Lung (tissue), 12 donors: ENCODE data around the gene AGER. TPM values are rescaled to one million over a fixed set of nuclear protein-coding genes. Genes with fewer than 3 reads are reported as not detected.
A peak's percentile ranks its signal among the peaks of the same experiment; 100 is the strongest.

Source experiments
- ATAC-seq: fragments of 200-7000 bp; cut with Tn5 transposase; one replicate; pipeline ENCODE4 v1.9.1; 2020; ENCODE audit warnings: moderate number of reproducible peaks; ENCODE audit not compliant: insufficient read depth, low FRiP score
- DNase-seq, 3 donors: peaks; one replicate each; pipeline ENCODE4 v3.0.0-alpha.2; 2013 to 2017
- H3K27ac ChIP-seq, 2 donors: one replicate each; pipeline ENCODE4 v1.5.1; 2013; ENCODE audit warnings: mild to moderate bottlenecking in 2 of 2, moderate library complexity in 2 of 2, control low read depth in 1 of 2, inconsistent platforms in 1 of 2, low read depth in 1 of 2, low read length in 1 of 2
- H3K27me3 ChIP-seq, 3 donors: one replicate each; pipeline ENCODE4 v1.5.1; 2013; ENCODE audit warnings: low read length in 2 of 3; ENCODE audit not compliant: control insufficient read depth in 3 of 3, insufficient read depth in 3 of 3
- H3K36me3 ChIP-seq, 4 donors: one replicate each; pipeline ENCODE4 v1.5.1; 2013; ENCODE audit warnings: low read length in 4 of 4, mild to moderate bottlenecking in 1 of 4, moderate library complexity in 1 of 4; ENCODE audit not compliant: control insufficient read depth in 4 of 4, insufficient read depth in 4 of 4
- H3K4me1 ChIP-seq, 5 donors: one replicate each; pipeline ENCODE4 v1.5.1; 2013; ENCODE audit warnings: low read length in 5 of 5, mild to moderate bottlenecking in 2 of 5, moderate library complexity in 1 of 5; ENCODE audit not compliant: control insufficient read depth in 5 of 5, insufficient read depth in 5 of 5
- H3K4me3 ChIP-seq: one replicate; pipeline ENCODE4 v1.5.1; 2013; ENCODE audit warnings: mild to moderate bottlenecking, control low read depth, moderate library complexity
- H3K9ac ChIP-seq, 2 donors: one replicate each; pipeline ENCODE4 v1.5.1; 2013; ENCODE audit warnings: low read length in 2 of 2, control low read depth in 1 of 2; ENCODE audit not compliant: insufficient read depth in 1 of 2
- H3K9me3 ChIP-seq, 4 donors: one replicate each; pipeline ENCODE4 v1.5.1; 2013; ENCODE audit warnings: low read length in 3 of 4, mild to moderate bottlenecking in 1 of 4, moderate library complexity in 1 of 4; ENCODE audit not compliant: control insufficient read depth in 4 of 4, insufficient read depth in 3 of 4
- WGBS, 2 donors: extraction: QIAGEN DNeasy Blood & Tissue Kit; methylation state at CpG; one replicate each; pipeline ENCODE4 v1.1.7; 2013; 5-methylcytosine and 5-hydroxymethylcytosine counted together
- polyA plus RNA-seq, 2 donors: library from polyadenylated mRNA; stranded (reverse); fragments of 200-250 nt; gene quantifications; one replicate each; pipeline ENCODE4 v1.2.1, GENCODE V29; 2013
- total RNA-seq, 2 donors: library from RNA; depleted of rRNA in 1 of 2; stranded (reverse); fragments of >200 nt in 1 of 2; gene quantifications; one replicate each; pipeline ENCODE4 v1.2.1, GENCODE V29; 2014 to 2021
- TF ChIP-seq, protein P1 (sequence below): IDR thresholded peaks from 2 replicates; pipeline ENCODE4 v1.5.1; 2012; ENCODE audit warnings: mild to moderate bottlenecking; ENCODE audit errors: control extremely low read depth, extremely low read depth
- donor health status: control.
- donor health status: control.
- donor health status: Bipolar disorder and iron deficiency.
- donor health status: healthy.
- donor health status: DM: yes; HTN: yes; CAD: no.

The AGER gene
- total and polyA plus RNA-seq, 4 donors: 178 to 1,487 (median 347) TPM

DNA sequence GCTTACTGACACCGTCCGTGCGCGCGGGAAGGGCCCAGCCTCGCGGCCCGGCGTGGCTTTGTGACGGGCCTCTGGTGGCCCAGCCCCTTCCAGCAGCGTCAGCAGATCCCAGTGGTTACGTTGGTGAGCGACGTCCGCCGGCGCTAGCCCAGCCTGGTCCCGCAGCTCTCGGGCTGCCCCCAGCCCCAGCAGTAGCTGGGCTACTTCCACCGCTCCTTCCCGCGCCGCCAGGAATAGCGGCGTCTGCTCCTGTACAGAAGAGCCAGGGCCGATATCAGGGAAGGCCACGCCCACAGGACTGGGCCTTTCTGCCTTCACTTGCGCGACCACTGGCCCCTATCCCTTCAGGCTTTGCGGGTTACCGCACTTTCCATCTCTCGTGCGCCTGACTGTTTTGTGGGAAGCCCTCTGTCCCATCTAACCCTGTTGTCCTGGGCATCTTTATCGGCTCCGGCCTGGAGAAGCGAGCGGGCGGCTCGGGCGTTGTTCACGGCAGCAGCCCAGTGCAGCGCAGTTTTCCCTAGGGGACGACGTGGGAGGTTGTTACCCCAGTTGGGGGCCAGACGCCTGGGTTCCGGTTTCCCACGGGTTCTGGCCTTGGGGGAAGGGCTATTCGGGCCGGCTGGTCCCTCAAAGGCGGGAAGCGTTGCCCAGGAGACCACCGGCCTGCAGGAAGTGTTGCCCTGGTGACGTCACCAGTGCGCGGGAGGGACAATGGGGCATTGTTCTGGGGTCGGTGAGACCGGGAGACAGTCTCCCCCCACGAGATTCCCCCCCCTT lies 12.0 kb upstream of the AGER start:
- DNase-seq: peak; percentile 96 to 97 (median 96)
- Histone ChIP-seq H3K4me3 (peak overlapping the region; percentile 43), H3K9me3 (peaks cover 0 to 2% (median 0%) of the 10 kb centered on the region in 4 donors), H3K4me1 (peaks cover 0 to 36% (median 13%) of the 10 kb centered on the region in 5 donors), H3K27me3 (no peaks in the 10 kb centered on the region), H3K27ac (peak overlapping the region; percentile 99 to 100), H3K9ac (peak overlapping the region; percentile 94 to 99), H3K36me3 (no peaks in the 10 kb centered on the region)
- peak; percentile 7 for ATAC-seq
- 0% methylated on average over 49 to 58 of the region's 58 CpGs for WGBS, 2 donors
- TF ChIP-seq, protein P1, sequence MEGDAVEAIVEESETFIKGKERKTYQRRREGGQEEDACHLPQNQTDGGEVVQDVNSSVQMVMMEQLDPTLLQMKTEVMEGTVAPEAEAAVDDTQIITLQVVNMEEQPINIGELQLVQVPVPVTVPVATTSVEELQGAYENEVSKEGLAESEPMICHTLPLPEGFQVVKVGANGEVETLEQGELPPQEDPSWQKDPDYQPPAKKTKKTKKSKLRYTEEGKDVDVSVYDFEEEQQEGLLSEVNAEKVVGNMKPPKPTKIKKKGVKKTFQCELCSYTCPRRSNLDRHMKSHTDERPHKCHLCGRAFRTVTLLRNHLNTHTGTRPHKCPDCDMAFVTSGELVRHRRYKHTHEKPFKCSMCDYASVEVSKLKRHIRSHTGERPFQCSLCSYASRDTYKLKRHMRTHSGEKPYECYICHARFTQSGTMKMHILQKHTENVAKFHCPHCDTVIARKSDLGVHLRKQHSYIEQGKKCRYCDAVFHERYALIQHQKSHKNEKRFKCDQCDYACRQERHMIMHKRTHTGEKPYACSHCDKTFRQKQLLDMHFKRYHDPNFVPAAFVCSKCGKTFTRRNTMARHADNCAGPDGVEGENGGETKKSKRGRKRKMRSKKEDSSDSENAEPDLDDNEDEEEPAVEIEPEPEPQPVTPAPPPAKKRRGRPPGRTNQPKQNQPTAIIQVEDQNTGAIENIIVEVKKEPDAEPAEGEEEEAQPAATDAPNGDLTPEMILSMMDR: no peak

GRCh38 chr6:32195652-32195901 lies 11.5 kb upstream of the AGER start:
- H3K4me1 ChIP-seq: peaks cover 0 to 41% (median 17%) of the 10 kb centered on the region in 5 donors
- H3K27me3 ChIP-seq: no peaks in the 10 kb centered on the region
- peaks cover 0 to under 1% (median 0%) of the 10 kb centered on the region in 4 donors for H3K9me3 ChIP-seq
- DNase-seq (peak; percentile 100), ATAC-seq (peak; percentile 95)
- H3K9ac ChIP-seq: no peak overlapping the region
- no peak overlapping the region for H3K4me3 ChIP-seq
- WGBS, 2 donors: 0% methylated on average over 23 to 25 of the region's 25 CpGs
- H3K36me3 ChIP-seq: no peaks in the 10 kb centered on the region
- peak overlapping the region in 1 of 2 donors; percentile 84 for H3K27ac ChIP-seq
- TF ChIP-seq, protein P1: peak; percentile 8

GRCh38 chr6:32194825-32195651 lies 11.0 kb upstream of the AGER start:
- no peak overlapping the region for H3K4me3 ChIP-seq
- peak in 2 of 3 donors; percentile 55 to 75 for DNase-seq
- no peaks in the 10 kb centered on the region for H3K27me3 ChIP-seq
- H3K9me3 ChIP-seq: no peaks in the 10 kb centered on the region
- peaks cover 0 to 44% (median 17%) of the 10 kb centered on the region in 5 donors for H3K4me1 ChIP-seq
- TF ChIP-seq, protein P1: no peak
- H3K9ac ChIP-seq: peak overlapping the region in 1 of 2 donors; percentile 92
- H3K27ac ChIP-seq: peak overlapping the region; percentile 84 to 95
- 17 to 18% methylated on average over 15 of the region's 15 CpGs for WGBS, 2 donors
- ATAC-seq: no peak
- no peaks in the 10 kb centered on the region for H3K36me3 ChIP-seq
